GM19397 (cell line): ENCODE measurements around the gene FAM193A.
"Not testable (repeated sequence)": the region's sequence is repeated elsewhere in the genome, so short reads cannot be mapped to it uniquely, and the experiment has no call there.

Source experiments
- ATAC-seq: cut with Tn5 transposase; IDR thresholded peaks from one replicate; pipeline ENCODE4 v1.9.1; 2021; ENCODE audit warnings: mild to moderate bottlenecking, moderate library complexity; ENCODE audit not compliant: unreplicated experiment

The FAM193A gene

GRCh38 chr4:2744576-2745270 is 208.3 kb downstream of the FAM193A start:
- ATAC-seq = no peak

DNA sequence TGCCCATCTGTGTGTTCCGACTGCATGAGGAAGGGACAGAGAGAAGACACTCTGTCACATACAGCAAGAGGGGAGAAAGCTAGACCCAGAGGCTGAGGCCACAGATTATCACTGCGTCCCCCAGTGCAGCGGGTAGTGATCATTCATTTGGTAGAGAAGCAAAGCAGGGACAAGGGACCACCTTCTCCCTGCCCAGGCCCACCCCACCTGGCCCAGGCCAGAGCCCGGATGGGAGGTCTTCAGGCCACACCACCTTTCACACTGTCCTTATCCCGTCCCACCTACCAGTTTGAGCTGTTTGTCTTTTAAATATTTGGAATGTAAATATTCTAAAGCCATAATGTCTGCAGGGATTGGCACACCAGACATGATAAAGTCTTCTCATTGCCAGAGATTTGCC is 209.1 kb downstream of the FAM193A start:
- ATAC-seq = no peak

DNA sequence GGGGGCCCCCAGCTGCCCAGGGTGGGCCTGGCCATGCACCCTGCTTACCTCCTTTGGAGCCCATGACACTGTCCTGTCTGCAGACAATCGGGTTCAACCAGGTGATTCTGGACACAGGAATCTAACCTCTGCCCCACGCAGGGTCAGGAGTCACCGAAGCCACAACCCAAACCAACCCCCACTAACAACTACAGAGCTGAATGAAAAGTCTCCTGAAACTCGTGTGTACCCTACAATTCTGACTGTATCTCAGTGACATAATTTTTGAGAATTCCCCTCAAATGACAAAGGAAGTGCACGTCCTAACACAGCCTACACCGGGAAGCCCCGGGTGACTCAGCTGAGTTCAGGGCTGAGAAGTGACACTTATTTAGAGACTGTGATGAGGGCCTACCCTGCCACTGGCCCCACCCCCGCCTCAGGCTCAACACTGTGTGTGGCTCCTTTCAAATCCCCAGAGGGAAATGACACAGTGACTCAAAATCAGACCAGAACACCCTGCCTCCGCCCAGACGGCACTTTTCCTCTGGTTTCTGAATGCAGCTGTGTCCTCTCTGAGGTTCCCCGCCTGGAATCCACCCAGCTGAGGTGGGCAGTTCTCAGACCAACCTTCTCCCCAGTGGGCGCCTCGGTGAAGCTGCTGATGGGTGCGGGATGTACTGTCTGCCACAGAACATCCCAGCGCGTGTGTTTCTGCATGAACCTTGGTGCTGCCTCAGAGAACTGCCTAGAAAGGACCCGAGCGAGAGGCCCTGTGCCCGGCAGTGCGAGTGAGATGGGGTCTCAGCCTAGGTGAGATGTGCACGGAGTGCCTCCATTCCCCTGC is 209.7 kb downstream of the FAM193A start:
- peak; percentile 83 for ATAC-seq

DNA sequence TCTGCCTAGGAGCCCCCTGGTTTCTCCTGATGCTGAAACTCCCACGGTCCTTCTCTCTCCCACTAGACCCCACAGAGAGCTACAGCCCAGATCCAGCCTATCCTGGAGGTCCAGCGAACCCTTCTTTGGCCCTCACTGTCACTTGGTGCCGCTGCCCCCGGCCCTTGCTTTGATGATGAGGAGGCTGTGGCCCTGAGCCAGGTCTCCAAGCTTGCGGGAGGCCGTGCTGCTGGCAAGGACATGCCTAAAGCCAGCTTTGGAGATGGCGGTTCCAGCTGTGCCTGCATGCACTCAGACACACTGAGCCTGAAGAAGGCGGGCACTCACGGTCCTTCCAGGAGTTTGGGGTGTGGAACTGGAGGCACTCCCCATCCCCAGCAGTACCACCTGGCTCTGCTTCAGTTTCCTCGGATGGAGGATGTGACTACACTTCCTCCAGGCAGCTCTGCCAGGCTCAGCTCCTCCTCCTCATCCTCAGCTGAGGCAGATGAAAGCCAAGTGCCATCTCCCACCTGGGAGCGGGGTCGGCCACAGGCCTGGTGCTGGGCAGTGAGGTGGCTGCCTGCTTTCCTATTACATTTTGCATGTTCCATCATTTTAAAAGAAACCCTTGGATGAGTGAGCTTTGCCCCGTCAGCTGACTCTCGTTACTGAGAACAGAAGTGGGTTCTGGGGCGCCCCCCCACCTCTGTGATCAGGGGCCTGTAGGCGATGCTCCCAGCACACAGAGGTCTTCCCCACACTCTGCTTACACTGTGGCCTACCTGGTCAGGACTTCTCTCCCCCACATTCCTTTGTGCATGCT is 210.6 kb downstream of the FAM193A start:
- no peak for ATAC-seq

GRCh38 chr4:2750719-2751605 is 214.5 kb downstream of the FAM193A start:
- ATAC-seq = no peak

GRCh38 chr4:2753436-2753835 is 217.0 kb downstream of the FAM193A start:
- no peak for ATAC-seq

DNA sequence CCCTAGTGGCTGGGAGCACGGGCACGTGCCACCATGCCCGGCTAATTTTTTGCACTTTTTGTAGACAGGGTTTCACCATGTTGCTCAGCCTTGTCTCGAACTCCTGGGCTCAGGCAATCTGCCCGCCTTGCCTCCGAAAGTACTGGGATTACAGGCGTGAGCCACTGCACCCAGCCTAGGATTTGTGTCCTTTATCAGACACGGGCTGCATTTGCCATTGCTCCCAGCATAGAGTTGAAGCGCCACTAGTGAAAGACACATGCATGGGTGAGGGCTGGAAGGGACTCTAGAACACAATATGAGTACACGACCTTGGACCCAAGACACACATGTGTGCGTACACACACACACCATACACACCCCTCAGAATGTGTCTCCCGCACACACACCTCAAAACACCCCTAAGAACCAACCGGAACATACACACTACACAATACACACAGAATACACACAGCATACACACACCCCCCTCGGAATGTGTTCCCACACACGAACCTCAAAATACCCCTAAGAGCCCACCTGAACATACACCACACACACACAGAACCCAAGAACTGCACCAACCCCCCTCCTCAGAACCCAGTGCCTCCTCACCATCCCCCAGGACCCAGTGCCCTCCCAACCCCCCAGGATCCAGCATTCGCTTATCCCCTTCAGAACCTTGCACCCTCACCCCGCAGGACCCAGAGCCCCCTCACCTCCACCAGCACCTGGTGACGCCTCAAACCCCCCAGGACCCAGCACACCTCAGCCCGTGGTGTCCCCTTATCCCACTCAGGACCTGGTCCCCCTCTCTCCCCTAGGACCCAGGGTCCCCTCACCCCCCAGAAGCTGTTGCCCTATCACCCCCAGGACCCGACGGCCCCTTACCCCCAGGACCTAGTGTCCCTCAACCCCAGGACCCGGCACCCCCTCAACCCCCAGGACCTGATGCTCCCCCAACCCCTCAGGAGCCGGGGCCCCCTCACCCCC is 218.7 kb downstream of the FAM193A start:
- ATAC-seq = no peak

GRCh38 chr4:2755821-2756690 is 219.6 kb downstream of the FAM193A start, which contains the start of gene TNIP2:
TSS of gene TNIP2 (minus strand) at chr4:2756336. CDS start at chr4:2756289, 47 bp downstream.
- peak; percentile 70 for ATAC-seq

DNA sequence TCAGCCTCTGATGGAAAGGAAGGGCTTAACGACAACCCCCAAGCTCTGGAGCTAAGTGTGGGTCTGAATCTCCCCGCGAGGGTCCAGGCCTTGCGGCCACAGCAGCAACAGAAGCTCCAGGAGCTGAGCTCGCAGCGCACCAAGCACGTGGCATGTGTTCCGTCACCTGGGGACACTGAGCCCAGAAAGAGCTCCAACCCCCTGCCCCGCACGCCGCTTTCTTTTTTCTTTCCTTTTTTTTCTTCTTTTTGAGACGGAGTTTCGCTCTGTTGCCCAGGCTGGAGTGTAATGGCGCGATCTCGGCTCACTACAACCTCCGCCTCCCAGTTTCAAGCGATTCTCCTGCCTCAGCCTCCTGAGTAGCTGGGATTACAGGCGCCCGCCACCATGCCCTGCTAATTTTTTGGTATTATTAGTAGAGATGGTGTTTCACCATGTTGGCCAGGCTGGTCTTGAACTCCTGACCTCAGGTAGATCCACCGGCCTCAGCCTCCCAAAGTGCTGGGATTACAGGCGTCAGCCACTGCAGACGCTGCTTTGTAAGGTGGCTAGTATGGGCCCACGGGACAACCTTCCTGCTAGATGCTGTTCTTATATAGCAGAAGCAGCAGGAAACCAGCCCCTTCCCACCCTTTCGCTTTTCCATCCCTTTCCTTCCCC is 220.4 kb downstream of the FAM193A start:
- ATAC-seq = peak; percentile 10

GRCh38 chr4:2757426-2757825 is 221.0 kb downstream of the FAM193A start:
- ATAC-seq = no peak

- ATAC-seq = no peak
These were observed 224.8 kb downstream of the FAM193A start for GRCh38 chr4:2761035-2761923.

DNA sequence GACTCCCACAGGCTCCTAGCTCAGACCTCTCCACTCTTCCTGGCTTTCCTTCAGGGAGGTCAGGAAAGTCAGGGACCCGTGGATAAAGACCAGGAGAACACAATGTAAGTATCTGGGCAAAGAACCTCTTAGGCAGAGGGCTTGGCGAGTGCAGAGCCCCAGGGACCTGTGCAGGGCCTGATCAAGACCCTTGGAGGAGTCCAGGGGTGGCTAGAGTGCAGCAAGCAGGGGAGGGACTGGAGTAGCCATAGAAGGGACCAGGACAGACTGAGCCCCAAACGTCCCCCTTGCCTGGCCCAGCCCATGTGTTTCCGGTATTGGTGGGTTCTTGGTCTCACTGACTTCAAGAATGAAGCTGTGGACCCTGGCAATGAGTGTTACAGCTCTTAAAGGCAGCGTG is 225.6 kb downstream of the FAM193A start:
- ATAC-seq = no peak

DNA sequence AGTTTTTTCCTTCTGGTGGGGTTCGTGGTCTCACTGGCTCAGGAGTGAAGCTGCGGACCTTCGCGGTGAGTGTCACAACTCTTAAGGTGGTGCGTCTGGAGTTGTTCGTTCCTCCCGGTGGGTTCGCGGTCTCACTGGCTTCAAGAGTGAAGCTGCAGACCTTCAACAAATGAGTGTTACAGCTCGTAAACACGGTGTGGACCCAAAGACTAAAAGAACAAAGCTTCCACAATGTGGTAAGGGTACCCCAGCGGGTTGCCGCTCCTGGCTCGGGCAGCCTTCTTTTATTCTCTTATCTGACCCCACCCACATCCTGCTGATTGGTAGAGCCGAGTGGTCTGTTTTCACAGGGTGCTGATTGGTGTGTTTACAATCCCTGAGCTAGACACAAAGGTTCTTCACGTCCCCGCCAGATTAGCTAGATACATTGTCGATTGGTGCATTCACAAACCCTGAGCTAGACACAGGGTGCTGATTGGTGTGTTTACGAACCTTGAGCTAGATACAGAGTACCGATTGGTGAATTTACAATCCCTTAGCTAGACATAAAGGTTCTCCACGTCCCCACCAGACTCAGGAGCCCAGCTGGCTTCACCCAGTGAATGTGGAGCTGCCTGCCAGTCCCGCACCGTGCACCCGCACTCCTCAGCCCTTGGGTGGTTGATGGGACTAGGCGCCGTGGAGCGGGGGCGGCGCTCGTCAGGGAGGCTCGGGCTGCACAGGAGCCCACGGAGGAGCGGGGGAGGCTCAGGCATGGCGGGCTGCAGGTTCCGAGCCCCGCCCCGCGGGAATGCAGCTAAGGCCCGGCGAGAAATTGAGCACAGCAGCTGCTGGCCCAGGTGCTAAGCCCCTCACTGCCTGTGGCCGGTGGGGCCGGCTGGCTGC is 226.3 kb downstream of the FAM193A start:
- not testable (repeated sequence) for ATAC-seq

GRCh38 chr4:2763511-2763967 is 227.1 kb downstream of the FAM193A start:
- ATAC-seq = no peak

DNA sequence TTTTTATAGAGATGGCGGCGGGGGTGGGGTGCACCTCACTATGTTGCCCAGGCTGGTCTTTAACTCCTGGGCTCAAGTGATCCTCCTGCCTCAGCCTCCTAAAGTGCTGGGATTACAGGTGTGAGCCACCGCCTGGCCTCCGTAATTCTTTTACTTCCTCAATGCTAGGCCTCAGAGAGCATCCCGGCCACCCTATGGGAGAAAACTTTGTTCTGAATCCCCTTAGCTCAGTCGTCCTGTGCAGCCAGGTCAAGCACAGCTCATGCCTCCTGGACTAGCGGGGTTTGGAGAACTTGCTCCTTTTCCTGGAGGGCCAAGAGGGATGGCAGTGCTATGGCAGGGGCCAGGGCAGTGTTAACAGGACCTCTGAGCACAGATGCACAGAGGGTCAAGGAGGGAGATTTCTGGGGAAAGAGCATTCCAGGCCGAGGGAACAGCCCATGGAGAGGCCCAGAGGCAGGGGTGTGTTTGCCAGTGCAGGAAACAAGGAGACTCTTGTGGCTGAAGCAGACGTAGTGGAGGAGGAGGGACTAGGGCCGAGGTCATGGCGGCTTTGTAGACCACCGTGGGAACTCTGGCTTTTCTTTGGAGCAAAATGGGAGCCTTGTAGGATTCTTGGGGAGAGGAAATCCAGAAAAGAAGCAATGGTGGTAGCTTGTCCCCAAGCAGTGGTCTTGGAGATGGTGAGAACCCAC is 229.5 kb downstream of the FAM193A start:
- no peak for ATAC-seq
